ENCODE results near the gene MTERF4. TPM values are rescaled to one million over a fixed set of nuclear protein-coding genes. Genes with fewer than 3 reads are reported as not detected.

MTERF4 gene
- polyA plus RNA-seq, 1 experiment, result 32.0 TPM

GRCh38 chr2:241137276-241138190 is 35.4 kb upstream of the MTERF4 start:
- no peak overlapping the region for H3K4me3 ChIP-seq (ENCODE audit: low read depth, low read length)
- CTCF ChIA-PET, result interaction anchor here (0.6 to 1.2 kb wide), 2 partner anchors 14 to 255 kb away, joined by 3 read pairs; no protein-coding TSS in a partner anchor
- H3K27me3 ChIP-seq (ENCODE audit: control insufficient read depth, insufficient read depth, low read length), result no peaks in the 10 kb centered on the region
- POLR2A ChIA-PET, result no interaction called here
- H3K36me3 ChIP-seq (ENCODE audit: control insufficient read depth, insufficient read depth, low read length), result no peaks in the 10 kb centered on the region; the same call in 1 of the 2 replicates
- TF ChIP-seq, protein P1, sequence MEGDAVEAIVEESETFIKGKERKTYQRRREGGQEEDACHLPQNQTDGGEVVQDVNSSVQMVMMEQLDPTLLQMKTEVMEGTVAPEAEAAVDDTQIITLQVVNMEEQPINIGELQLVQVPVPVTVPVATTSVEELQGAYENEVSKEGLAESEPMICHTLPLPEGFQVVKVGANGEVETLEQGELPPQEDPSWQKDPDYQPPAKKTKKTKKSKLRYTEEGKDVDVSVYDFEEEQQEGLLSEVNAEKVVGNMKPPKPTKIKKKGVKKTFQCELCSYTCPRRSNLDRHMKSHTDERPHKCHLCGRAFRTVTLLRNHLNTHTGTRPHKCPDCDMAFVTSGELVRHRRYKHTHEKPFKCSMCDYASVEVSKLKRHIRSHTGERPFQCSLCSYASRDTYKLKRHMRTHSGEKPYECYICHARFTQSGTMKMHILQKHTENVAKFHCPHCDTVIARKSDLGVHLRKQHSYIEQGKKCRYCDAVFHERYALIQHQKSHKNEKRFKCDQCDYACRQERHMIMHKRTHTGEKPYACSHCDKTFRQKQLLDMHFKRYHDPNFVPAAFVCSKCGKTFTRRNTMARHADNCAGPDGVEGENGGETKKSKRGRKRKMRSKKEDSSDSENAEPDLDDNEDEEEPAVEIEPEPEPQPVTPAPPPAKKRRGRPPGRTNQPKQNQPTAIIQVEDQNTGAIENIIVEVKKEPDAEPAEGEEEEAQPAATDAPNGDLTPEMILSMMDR (IDR thresholded peaks at IDR 0.05; ENCODE audit: insufficient read depth, low read depth, low read length), result no peak
- no peak for DNase-seq (ENCODE audit: low read depth)

DNA sequence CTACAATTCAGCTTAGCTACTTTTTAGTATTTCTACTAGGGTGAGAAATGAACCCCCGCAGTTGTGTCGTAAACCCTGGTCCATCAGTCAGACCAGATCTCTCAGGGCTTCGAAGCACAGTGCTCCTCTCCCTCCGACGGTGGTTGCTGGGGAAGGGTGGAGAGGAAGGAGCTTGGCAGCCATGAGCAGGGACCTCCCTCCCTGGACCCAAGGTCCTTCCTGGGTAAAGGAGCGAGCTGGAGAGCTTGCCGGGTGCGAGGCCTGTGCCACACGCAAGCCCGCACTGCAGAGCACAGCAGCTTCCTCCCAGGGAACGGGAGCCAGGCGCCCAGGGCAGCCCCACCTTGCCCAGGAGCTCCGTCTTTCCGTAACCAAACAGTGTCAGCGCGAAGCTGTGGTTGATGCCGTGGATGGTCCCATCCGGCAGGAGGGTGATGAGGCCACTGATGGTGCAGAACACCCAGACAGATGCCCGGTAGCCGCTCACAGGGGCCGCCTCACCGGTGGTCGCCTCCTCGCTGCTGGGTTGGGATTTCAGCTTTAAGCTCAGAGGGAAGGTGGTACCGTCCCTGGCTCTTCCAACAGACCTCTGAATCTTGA is 34.7 kb upstream of the MTERF4 start:
- DNase-seq (ENCODE audit: low read depth), result no peak
- ChIA-PET CTCF (no interaction called here), POLR2A (no interaction called here)
- H3K36me3 ChIP-seq (ENCODE audit: control insufficient read depth, insufficient read depth, low read length), result no peaks in the 10 kb centered on the region; the same call in 1 of the 2 replicates
- TF ChIP-seq, protein P1 (IDR thresholded peaks at IDR 0.05; ENCODE audit: insufficient read depth, low read depth, low read length), result no peak
- no peak overlapping the region for H3K4me3 ChIP-seq (ENCODE audit: low read depth, low read length)
- H3K27me3 ChIP-seq (ENCODE audit: control insufficient read depth, insufficient read depth, low read length), result no peaks in the 10 kb centered on the region

DNA sequence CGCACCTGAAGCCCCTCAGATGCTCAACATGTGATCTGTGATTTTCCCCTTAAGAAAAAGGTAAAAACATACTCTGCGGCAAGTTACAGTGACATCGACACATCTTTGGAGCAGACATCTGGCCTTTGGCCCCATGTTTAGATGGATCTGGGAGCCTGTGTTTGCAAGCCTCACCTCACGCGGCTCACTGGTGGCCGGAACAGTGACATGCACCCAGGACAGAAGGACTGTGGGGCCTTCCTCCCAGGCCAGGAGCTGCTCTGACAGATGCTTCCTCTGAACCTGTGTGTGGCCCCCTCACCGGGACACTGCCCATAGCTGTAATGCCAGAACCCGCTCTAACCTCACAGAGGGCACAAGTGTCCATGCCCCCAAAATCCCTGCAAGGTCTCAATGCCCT is 34.1 kb upstream of the MTERF4 start:
- ChIA-PET POLR2A (no interaction called here), CTCF (no interaction called here)
- TF ChIP-seq, protein P1 (IDR thresholded peaks at IDR 0.05; ENCODE audit: insufficient read depth, low read depth, low read length), result no peak
- H3K36me3 ChIP-seq (ENCODE audit: control insufficient read depth, insufficient read depth, low read length), result no peaks in the 10 kb centered on the region; the same call in 1 of the 2 replicates
- DNase-seq (ENCODE audit: low read depth), result no peak
- H3K4me3 ChIP-seq (ENCODE audit: low read depth, low read length), result no peak overlapping the region
- no peaks in the 10 kb centered on the region for H3K27me3 ChIP-seq (ENCODE audit: control insufficient read depth, insufficient read depth, low read length)

- ChIA-PET POLR2A (no interaction called here), CTCF (no interaction called here)
- H3K27me3 ChIP-seq (ENCODE audit: control insufficient read depth, insufficient read depth, low read length), result no peaks in the 10 kb centered on the region
Observed at GRCh38 chr2:241135737-241136136, 33.6 kb upstream of the MTERF4 start.

GRCh38 chr2:241134711-241135110 is 32.6 kb upstream of the MTERF4 start:
- Histone ChIP-seq H3K27me3 (ENCODE audit: control insufficient read depth, insufficient read depth, low read length) (no peaks in the 10 kb centered on the region), H3K36me3 (ENCODE audit: control insufficient read depth, insufficient read depth, low read length) (no peaks in the 10 kb centered on the region; the same call in 1 of the 2 replicates), H3K4me3 (ENCODE audit: low read depth, low read length) (no peak overlapping the region)
- ChIA-PET CTCF (no interaction called here), POLR2A (no interaction called here)
- DNase-seq (ENCODE audit: low read depth), result no peak
- TF ChIP-seq, protein P1 (IDR thresholded peaks at IDR 0.05; ENCODE audit: insufficient read depth, low read depth, low read length), result no peak

More at GRCh38 chr2:241135737-241136136, 33.6 kb upstream of the MTERF4 start:
- H3K36me3 ChIP-seq (ENCODE audit: control insufficient read depth, insufficient read depth, low read length), result no peaks in the 10 kb centered on the region; the same call in 1 of the 2 replicates
- TF ChIP-seq, protein P1 (IDR thresholded peaks at IDR 0.05; ENCODE audit: insufficient read depth, low read depth, low read length), result no peak
- no peak for DNase-seq (ENCODE audit: low read depth)
- no peak overlapping the region for H3K4me3 ChIP-seq (ENCODE audit: low read depth, low read length)
